ENCODE data around the gene PCDHA5. TPM values are rescaled to one million over a fixed set of nuclear protein-coding genes. Genes with fewer than 3 reads are reported as not detected.
A peak's percentile ranks its signal among the peaks of the same experiment; 100 is the strongest.

The PCDHA5 gene
- total RNA-seq, 4 donors from 2014 or later = 0.09 to 0.19 (median 0.15) TPM; not detected in 1

DNA sequence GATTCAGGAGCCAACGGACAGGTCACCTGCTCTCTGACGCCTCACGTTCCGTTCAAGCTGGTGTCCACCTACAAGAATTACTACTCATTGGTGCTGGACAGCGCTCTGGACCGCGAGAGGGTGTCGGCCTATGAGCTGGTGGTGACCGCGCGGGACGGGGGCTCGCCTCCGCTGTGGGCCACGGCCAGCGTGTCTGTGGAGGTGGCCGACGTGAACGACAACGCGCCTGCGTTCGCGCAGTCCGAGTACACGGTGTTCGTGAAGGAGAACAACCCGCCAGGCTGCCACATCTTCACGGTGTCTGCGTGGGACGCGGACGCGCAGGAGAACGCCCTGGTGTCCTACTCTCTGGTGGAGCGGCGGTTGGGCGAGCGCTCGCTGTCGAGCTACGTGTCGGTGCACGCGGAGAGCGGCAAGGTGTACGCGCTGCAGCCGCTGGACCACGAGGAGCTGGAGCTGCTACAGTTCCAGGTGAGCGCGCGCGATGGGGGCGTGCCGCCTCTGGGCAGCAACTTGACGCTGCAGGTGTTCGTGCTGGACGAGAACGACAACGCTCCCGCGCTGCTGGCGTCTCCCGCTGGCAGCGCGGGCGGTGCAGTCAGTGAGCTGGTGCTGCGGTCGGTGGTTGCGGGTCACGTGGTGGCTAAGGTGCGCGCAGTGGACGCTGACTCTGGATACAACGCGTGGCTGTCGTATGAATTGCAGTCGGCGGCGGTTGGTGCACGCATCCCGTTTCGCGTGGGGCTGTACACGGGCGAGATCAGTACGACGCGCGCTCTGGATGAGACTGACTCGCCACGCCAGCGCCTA is 36.0 kb downstream of the PCDHA5 start:
- peaks cover 0 to 51% (median 22%) of the 10 kb centered on the region in 3 donors for H3K9me3 ChIP-seq
- no peak overlapping the region for H3K4me3 ChIP-seq
- 72 to 79% methylated on average over 22 to 23 of the region's 94 CpGs for WGBS, 2 donors
- no peak for DNase-seq
- peaks cover 0 to 46% (median 0%) of the 10 kb centered on the region in 4 donors for H3K27me3 ChIP-seq
- H3K36me3 ChIP-seq = no peaks in the 10 kb centered on the region
- H3K27ac ChIP-seq = no peak overlapping the region
- H3K4me1 ChIP-seq = no peaks in the 10 kb centered on the region
- intact Hi-C loops (cut with DNase I) = no loop called here
- no peak for TF ChIP-seq POLR2A (IDR thresholded peaks at IDR 0.05)
- TF ChIP-seq, protein P1, sequence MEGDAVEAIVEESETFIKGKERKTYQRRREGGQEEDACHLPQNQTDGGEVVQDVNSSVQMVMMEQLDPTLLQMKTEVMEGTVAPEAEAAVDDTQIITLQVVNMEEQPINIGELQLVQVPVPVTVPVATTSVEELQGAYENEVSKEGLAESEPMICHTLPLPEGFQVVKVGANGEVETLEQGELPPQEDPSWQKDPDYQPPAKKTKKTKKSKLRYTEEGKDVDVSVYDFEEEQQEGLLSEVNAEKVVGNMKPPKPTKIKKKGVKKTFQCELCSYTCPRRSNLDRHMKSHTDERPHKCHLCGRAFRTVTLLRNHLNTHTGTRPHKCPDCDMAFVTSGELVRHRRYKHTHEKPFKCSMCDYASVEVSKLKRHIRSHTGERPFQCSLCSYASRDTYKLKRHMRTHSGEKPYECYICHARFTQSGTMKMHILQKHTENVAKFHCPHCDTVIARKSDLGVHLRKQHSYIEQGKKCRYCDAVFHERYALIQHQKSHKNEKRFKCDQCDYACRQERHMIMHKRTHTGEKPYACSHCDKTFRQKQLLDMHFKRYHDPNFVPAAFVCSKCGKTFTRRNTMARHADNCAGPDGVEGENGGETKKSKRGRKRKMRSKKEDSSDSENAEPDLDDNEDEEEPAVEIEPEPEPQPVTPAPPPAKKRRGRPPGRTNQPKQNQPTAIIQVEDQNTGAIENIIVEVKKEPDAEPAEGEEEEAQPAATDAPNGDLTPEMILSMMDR (IDR thresholded peaks at IDR 0.05) = no peak

DNA sequence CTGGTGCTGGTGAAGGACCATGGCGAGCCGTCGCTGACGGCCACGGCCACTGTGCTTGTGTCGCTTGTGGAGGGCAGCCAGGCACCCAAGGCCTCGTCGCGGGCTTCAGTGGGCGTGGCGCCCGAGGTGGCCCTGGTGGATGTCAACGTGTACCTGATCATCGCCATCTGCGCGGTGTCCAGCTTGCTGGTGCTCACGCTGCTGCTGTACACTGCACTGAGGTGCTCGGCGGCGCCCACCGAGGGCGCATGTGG is 36.5 kb downstream of the PCDHA5 start:
- WGBS, 2 donors = 67% methylated on average over 1 of the region's 22 CpGs; no CpG with 5 or more reads in 1 of the 2 donors
- intact Hi-C loops (cut with DNase I) = no loop called here
- no peak overlapping the region for H3K27ac ChIP-seq
- TF ChIP-seq, protein P1 (IDR thresholded peaks at IDR 0.05) = no peak
- no peak for TF ChIP-seq POLR2A (IDR thresholded peaks at IDR 0.05)
- H3K27me3 ChIP-seq = peaks cover 0 to 47% (median 0%) of the 10 kb centered on the region in 4 donors
- no peak for DNase-seq
- H3K9me3 ChIP-seq = peaks cover 0 to 54% (median 27%) of the 10 kb centered on the region in 3 donors
- no peaks in the 10 kb centered on the region for H3K36me3 ChIP-seq
- H3K4me1 ChIP-seq = no peaks in the 10 kb centered on the region
- H3K4me3 ChIP-seq = no peak overlapping the region

DNA sequence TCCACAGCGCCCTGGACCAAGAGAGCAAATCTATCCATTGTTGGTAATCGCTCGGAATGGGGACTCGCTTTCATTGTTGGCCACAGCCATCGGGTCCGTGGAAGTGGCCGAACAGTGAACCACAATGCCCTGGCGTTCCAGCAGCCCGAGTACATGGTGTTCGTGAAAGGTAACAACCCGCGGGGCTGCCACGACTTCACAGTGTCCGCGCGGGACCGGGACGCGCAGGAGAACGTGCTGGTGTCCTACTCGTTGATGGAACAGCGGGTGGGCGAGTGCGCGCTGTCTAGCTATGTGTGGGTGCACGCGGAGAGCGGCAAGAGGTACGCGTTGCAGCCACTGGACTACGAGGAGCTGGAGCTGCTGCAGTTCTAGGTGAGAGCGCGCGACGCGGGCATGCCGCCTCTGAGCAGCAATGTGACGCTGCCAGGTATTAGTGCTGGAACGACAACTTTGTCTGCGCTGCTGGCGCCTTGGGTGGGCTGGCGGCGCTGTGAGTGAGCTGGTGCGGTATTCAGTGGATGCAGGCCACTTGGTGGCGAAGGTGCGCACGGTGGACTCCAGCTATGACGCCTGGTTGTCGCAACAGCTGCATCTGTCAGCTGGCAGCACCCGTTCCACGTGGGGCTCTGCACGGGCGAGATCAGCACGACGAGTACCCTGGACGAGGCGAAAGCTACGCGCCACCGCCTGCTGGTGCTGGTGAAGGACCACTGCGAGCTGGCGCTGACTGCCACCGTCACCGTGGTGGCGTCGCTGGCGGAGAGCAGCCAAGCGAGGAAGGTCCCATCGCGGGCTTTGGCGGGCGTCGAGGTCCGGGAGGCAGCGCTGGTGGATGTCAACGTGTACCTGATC is 41.3 kb downstream of the PCDHA5 start:
- H3K4me1 ChIP-seq = no peaks in the 10 kb centered on the region
- intact Hi-C loops (cut with DNase I) = no loop called here
- H3K27me3 ChIP-seq = peaks cover 0 to 22% (median 0%) of the 10 kb centered on the region in 4 donors
- WGBS, 2 donors = 58 to 73% methylated on average over 35 to 54 of the region's 76 CpGs
- H3K27ac ChIP-seq = no peak overlapping the region
- H3K4me3 ChIP-seq = no peak overlapping the region
- H3K9me3 ChIP-seq = peaks cover 0 to 34% (median 14%) of the 10 kb centered on the region in 3 donors
- TF ChIP-seq POLR2A (IDR thresholded peaks at IDR 0.05) = no peak
- TF ChIP-seq, protein P1 (IDR thresholded peaks at IDR 0.05) = no peak
- H3K36me3 ChIP-seq = no peaks in the 10 kb centered on the region
- DNase-seq = no peak

DNA sequence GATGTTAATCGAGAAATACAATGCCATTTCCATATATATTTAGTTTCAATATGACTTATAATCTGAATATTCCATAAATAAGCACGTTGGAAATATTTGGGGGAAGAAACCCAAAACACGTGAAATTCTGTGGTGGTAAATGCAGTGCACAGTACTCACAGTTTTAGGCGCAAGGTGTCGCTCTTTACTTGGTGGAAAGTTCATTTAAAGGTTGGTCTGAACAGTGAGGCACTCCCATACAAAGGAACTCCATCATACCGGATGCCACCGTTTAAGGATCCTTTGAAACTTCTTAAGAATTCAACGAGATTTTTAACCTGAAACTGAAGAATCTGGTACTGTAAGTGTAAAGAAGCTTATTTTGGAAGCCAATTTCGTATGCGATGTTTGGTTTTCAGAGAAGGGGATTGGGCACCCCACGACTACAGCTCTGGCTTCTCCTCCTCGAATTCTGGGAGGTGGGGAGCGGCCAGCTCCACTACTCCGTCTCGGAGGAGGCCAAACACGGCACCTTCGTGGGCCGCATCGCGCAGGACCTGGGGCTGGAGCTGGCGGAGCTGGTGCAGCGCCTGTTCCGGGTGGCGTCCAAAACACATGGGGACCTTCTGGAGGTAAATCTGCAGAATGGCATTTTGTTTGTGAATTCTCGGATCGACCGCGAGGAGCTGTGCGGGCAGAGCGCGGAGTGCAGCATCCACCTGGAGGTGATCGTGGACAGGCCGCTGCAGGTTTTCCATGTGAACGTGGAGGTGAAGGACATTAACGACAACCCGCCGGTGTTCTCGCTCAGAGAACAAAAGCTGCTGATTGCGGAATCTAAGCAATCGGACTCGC is 47.5 kb downstream of the PCDHA5 start, which contains the start of gene PCDHA11:
Gene PCDHA11 (plus strand): TSS at position 237 of the 834 bp plus-strand sequence. CDS start 147 bp downstream, at position 384.
- H3K36me3 ChIP-seq = no peaks in the 10 kb centered on the region
- no peak within 1 kb of the TSS for H3K27ac ChIP-seq
- intact Hi-C loops (cut with DNase I) = no loop called here
- WGBS, 2 donors = 24 to 28% methylated on average over 31 to 33 of the region's 41 CpGs
- no peak for DNase-seq
- H3K4me1 ChIP-seq = no peaks in the 10 kb centered on the region
- H3K9me3 ChIP-seq = peaks cover 0 to 29% (median 13%) of the 10 kb centered on the region in 3 donors
- H3K27me3 ChIP-seq = peaks cover 0 to 17% (median 0%) of the 10 kb centered on the region in 4 donors
- H3K4me3 ChIP-seq = peak within 1 kb of the TSS in 1 of 4 donors; percentile 15
- TF ChIP-seq POLR2A (IDR thresholded peaks at IDR 0.05) = no peak
- TF ChIP-seq, protein P1 (IDR thresholded peaks at IDR 0.05) = peak in 1 of 6 experiments; percentile 3
